Nephron (organoid): ENCODE measurements around the gene BICC1.
A peak's percentile ranks its signal among the peaks of the same experiment; 100 is the strongest.

Experiments
- H3K27ac Mint-ChIP-seq, 3 experiments: 2 replicates each; pipeline ENCODE4 v1.8.0; 2020; ENCODE audit warnings: mixed read lengths in 3 of 3, mild to moderate bottlenecking in 2 of 3, moderate library complexity in 1 of 3
- H3K27me3 Mint-ChIP-seq: 2 replicates; pipeline ENCODE4 v1.8.0; 2021; ENCODE audit warnings: low read depth, mild to moderate bottlenecking, moderate library complexity, mixed read lengths
- H3K36me3 Mint-ChIP-seq: 2 replicates; pipeline ENCODE4 v1.8.0; 2020; ENCODE audit warnings: low read depth, mixed read lengths
- H3K4me1 Mint-ChIP-seq: 2 replicates; pipeline ENCODE4 v1.8.0; 2020; ENCODE audit warnings: mixed read lengths
- H3K4me3 Mint-ChIP-seq, 3 experiments: 2 replicates each; pipeline ENCODE4 v1.8.0; 2020; ENCODE audit warnings: mild to moderate bottlenecking in 3 of 3, mixed read lengths in 3 of 3, moderate library complexity in 2 of 3
- H3K9me3 Mint-ChIP-seq: 2 replicates; pipeline ENCODE4 v1.8.0; 2020; ENCODE audit warnings: mixed read lengths
- CTCF ChIP-seq, 3 experiments: fragments of 200-600 bp; sonication (generic); IDR thresholded peaks; one replicate each; pipeline ENCODE4 v1.5.0; 2021; ENCODE audit warnings: antibody characterized with exemption in 3 of 3; ENCODE audit not compliant: unreplicated experiment in 3 of 3

BICC1 gene

DNA sequence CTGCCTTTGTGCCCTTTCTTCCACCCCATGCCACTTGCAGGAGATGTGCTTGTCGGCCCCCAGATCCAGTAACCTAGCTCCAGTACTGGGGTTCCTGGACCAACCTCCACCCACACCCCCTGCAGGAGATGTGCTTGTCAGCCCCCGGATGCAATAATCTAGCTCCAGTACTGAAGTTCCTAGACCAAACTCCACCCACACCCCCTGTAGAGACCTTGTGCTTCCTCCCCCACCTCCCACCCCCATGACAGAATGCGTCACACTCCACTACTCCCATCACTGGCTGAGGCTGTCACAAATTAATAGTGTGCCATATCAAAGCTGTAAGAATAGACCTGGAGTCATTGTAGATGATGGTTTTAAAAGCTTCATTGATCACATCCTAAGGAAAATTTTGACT is 185.0 kb downstream of the BICC1 start:
- peak overlapping the region in 1 of 3 experiments; percentile 14 for H3K27ac Mint-ChIP-seq
- H3K36me3 Mint-ChIP-seq: no peaks in the 10 kb centered on the region
- H3K4me3 Mint-ChIP-seq: no peak overlapping the region
- no peak for TF ChIP-seq CTCF (IDR thresholded peaks at IDR 0.05; ENCODE audit: unreplicated experiment in 3 of 3)
- peaks cover 5% of the 10 kb centered on the region for H3K9me3 Mint-ChIP-seq
- no peaks in the 10 kb centered on the region for H3K27me3 Mint-ChIP-seq
- H3K4me1 Mint-ChIP-seq: peaks cover 40% of the 10 kb centered on the region

DNA sequence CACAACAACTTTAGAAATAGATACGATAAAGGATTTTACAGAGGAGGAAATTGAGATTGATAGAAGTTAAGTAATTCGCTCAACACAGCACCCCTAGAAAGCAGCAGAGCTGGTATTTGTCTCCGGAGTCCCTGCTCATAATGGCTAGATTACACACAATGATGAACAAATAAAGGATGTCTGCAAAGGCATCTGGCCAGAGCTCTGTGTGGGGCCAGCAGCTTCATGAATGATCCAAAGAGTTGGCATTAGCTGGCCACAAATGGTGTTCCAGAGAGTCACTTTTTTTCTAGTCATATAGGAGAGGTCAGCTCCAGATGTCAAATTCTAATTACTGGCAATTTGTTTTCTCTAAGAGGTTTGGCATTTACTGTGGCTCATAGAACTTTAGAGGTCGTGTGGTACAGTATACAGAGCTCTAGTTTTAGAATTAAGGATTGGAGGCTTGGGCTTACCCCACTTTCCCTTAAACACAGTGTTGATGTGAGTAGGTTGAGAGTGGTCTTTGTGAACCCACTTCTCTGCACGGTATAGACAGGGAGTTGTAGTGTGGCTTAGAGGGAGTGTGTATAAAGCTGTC is 186.2 kb downstream of the BICC1 start:
- H3K27ac Mint-ChIP-seq: peak overlapping the region in 2 of 3 experiments; percentile 9 to 26
- H3K36me3 Mint-ChIP-seq: no peaks in the 10 kb centered on the region
- no peak overlapping the region for H3K4me3 Mint-ChIP-seq
- H3K27me3 Mint-ChIP-seq: no peaks in the 10 kb centered on the region
- H3K9me3 Mint-ChIP-seq: peaks cover 3% of the 10 kb centered on the region
- TF ChIP-seq CTCF (IDR thresholded peaks at IDR 0.05; ENCODE audit: unreplicated experiment in 3 of 3): no peak
- peaks cover 48% of the 10 kb centered on the region for H3K4me1 Mint-ChIP-seq

GRCh38 chr10:58700591-58700990 is 187.9 kb downstream of the BICC1 start:
- peaks cover 66% of the 10 kb centered on the region for H3K4me1 Mint-ChIP-seq
- H3K9me3 Mint-ChIP-seq: peaks cover under 1% of the 10 kb centered on the region
- H3K27ac Mint-ChIP-seq: peak overlapping the region in 1 of 3 experiments; percentile 15
- H3K36me3 Mint-ChIP-seq: peaks cover 3% of the 10 kb centered on the region
- no peak for TF ChIP-seq CTCF (IDR thresholded peaks at IDR 0.05; ENCODE audit: unreplicated experiment in 3 of 3)
- H3K4me3 Mint-ChIP-seq: no peak overlapping the region
- H3K27me3 Mint-ChIP-seq: no peaks in the 10 kb centered on the region

GRCh38 chr10:58701405-58702135 is 188.9 kb downstream of the BICC1 start:
- no peak for TF ChIP-seq CTCF (IDR thresholded peaks at IDR 0.05; ENCODE audit: unreplicated experiment in 3 of 3)
- H3K27me3 Mint-ChIP-seq: no peaks in the 10 kb centered on the region
- H3K9me3 Mint-ChIP-seq: peaks cover 5% of the 10 kb centered on the region
- H3K27ac Mint-ChIP-seq: peak overlapping the region in 1 of 3 experiments; percentile 15
- peaks cover 6% of the 10 kb centered on the region for H3K36me3 Mint-ChIP-seq
- H3K4me1 Mint-ChIP-seq: peaks cover 67% of the 10 kb centered on the region
- no peak overlapping the region for H3K4me3 Mint-ChIP-seq

- peaks cover 10% of the 10 kb centered on the region for H3K9me3 Mint-ChIP-seq
Measured at GRCh38 chr10:58704226-58704625, 191.6 kb downstream of the BICC1 start.

More at GRCh38 chr10:58704226-58704625, 191.6 kb downstream of the BICC1 start:
- Mint-ChIP-seq H3K4me1 (peaks cover 54% of the 10 kb centered on the region), H3K27me3 (no peaks in the 10 kb centered on the region), H3K36me3 (peaks cover 12% of the 10 kb centered on the region), H3K27ac (peak overlapping the region; percentile 36 to 68 (median 49)), H3K4me3 (no peak overlapping the region)
- no peak for TF ChIP-seq CTCF (IDR thresholded peaks at IDR 0.05; ENCODE audit: unreplicated experiment in 3 of 3)
